Measurements from ENCODE around the gene KCNMB1. TPM values are rescaled to one million over a fixed set of nuclear protein-coding genes. Genes with fewer than 3 reads are reported as not detected.

KCNMB1 gene
- polyA plus RNA-seq, 1 donor from 2014 or later = not detected

DNA sequence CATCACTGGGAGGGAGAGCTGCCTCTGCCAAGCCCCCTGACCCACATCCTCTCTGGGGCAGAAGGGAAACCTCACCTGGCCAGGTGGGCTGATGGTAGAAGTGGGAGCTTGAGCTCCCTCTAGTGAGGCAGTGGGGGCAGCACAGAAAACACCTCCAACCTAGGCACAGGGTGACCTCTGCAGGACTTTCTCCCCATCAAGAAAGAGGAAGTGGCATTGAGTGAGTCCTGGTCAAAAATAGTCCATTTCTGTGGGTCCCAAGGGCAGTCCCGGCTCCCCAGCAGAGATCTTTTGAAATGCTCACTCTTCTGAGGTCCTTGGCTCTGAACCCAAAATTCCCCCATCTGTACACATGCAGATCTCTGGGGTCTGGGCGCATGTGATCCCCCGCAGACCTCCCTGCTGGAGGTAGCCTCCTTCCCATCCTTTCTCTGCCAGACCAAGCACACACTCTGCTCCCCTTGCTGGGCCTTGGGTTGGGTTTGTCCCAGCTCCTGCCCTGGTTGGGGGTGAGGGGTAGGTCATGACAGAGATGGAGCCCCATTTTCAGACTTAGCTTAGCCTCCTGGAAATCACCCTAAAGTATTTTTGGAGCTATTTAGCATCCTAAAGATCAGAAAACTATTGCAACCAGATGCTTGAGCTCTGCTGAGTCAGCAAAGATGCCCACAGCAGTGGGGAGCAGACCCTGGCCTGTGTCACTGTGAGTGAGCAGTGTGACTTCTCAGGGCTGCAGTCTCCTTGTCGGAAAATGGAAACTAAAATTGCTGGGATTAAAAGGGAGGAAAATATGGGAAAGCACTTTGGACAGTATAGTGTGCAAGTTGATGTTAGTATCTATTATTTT, 50.0 kb downstream of the KCNMB1 start:
- H3F3A ChIP-seq (ENCODE audit: insufficient read depth, low read length, poor library complexity, severe bottlenecking) = no peaks in the 10 kb centered on the region
- no peak for TF ChIP-seq SMC3 (conservative IDR thresholded peaks at IDR 0.05; ENCODE audit: poor library complexity)
- no peak for TF ChIP-seq EZH2 (IDR thresholded peaks at IDR 0.05; ENCODE audit: borderline replicate concordance, insufficient read depth, low read length, poor library complexity, severe bottlenecking)
- no peak for TF ChIP-seq TAF1 (IDR thresholded peaks at IDR 0.05; ENCODE audit: low read depth)
- no peak for TF ChIP-seq RAD21 (conservative IDR thresholded peaks at IDR 0.05)
- no peak for TF ChIP-seq REST (IDR thresholded peaks at IDR 0.05; ENCODE audit: borderline replicate concordance)
- TF ChIP-seq CTCF (IDR thresholded peaks at IDR 0.05; ENCODE audit: poor library complexity, severe bottlenecking) = no peak
- TF ChIP-seq POLR2AphosphoS5 (IDR thresholded peaks at IDR 0.05) = no peak
- no peak for TF ChIP-seq EP300 (conservative IDR thresholded peaks at IDR 0.05; ENCODE audit: poor library complexity, severe bottlenecking)
- no peak for TF ChIP-seq MXI1 (conservative IDR thresholded peaks at IDR 0.05; ENCODE audit: poor library complexity, severe bottlenecking)
- no peak overlapping the region for H3K9ac ChIP-seq (ENCODE audit: low read length)
- no peaks in the 10 kb centered on the region for H3K9me2 ChIP-seq (ENCODE audit: insufficient read depth, low read length)
- no peaks in the 10 kb centered on the region for H3K36me3 ChIP-seq (ENCODE audit: insufficient read depth, low read length)
- H3K9me3 ChIP-seq (ENCODE audit: low read length) = no peaks in the 10 kb centered on the region
- H4K20me1 ChIP-seq (ENCODE audit: insufficient read depth) = no peaks in the 10 kb centered on the region
- H3K79me2 ChIP-seq (replicated peaks; ENCODE audit: insufficient read depth, low read length) = no peaks in the 10 kb centered on the region
- H3K4me2 ChIP-seq (ENCODE audit: low read length) = no peak overlapping the region
- no peak overlapping the region for H3K27ac ChIP-seq (ENCODE audit: low read length)
- no peak overlapping the region for H3K4me3 ChIP-seq (ENCODE audit: low read length)
- no peak overlapping the region for H2AFZ ChIP-seq (ENCODE audit: low read depth, low read length)
- no peaks in the 10 kb centered on the region for H3K27me3 ChIP-seq (ENCODE audit: insufficient read depth, low read depth, low read length)

- H3K9ac ChIP-seq (ENCODE audit: low read length) = no peak overlapping the region
- no peaks in the 10 kb centered on the region for H3K27me3 ChIP-seq (ENCODE audit: insufficient read depth, low read depth, low read length)
- TF ChIP-seq EZH2 (IDR thresholded peaks at IDR 0.05; ENCODE audit: borderline replicate concordance, insufficient read depth, low read length, poor library complexity, severe bottlenecking) = no peak
- no peak for TF ChIP-seq SMC3 (conservative IDR thresholded peaks at IDR 0.05; ENCODE audit: poor library complexity)
- TF ChIP-seq TAF1 (IDR thresholded peaks at IDR 0.05; ENCODE audit: low read depth) = no peak
- TF ChIP-seq REST (IDR thresholded peaks at IDR 0.05; ENCODE audit: borderline replicate concordance) = no peak
- TF ChIP-seq MXI1 (conservative IDR thresholded peaks at IDR 0.05; ENCODE audit: poor library complexity, severe bottlenecking) = no peak
- no peak for TF ChIP-seq POLR2AphosphoS5 (IDR thresholded peaks at IDR 0.05)
- TF ChIP-seq CTCF (IDR thresholded peaks at IDR 0.05; ENCODE audit: poor library complexity, severe bottlenecking) = no peak
- TF ChIP-seq RAD21 (conservative IDR thresholded peaks at IDR 0.05) = no peak
- TF ChIP-seq EP300 (conservative IDR thresholded peaks at IDR 0.05; ENCODE audit: poor library complexity, severe bottlenecking) = no peak
- no peaks in the 10 kb centered on the region for H3K79me2 ChIP-seq (replicated peaks; ENCODE audit: insufficient read depth, low read length)
- H3K9me2 ChIP-seq (ENCODE audit: insufficient read depth, low read length) = no peaks in the 10 kb centered on the region
- H2AFZ ChIP-seq (ENCODE audit: low read depth, low read length) = no peak overlapping the region
- no peak overlapping the region for H3K4me2 ChIP-seq (ENCODE audit: low read length)
- no peak overlapping the region for H3K27ac ChIP-seq (ENCODE audit: low read length)
- H4K20me1 ChIP-seq (ENCODE audit: insufficient read depth) = no peaks in the 10 kb centered on the region
- H3K9me3 ChIP-seq (ENCODE audit: low read length) = no peaks in the 10 kb centered on the region
- no peak overlapping the region for H3K4me3 ChIP-seq (ENCODE audit: low read length)
- H3K36me3 ChIP-seq (ENCODE audit: insufficient read depth, low read length) = no peaks in the 10 kb centered on the region
- no peaks in the 10 kb centered on the region for H3F3A ChIP-seq (ENCODE audit: insufficient read depth, low read length, poor library complexity, severe bottlenecking)
These were observed 50.9 kb downstream of the KCNMB1 start for GRCh38 chr5:170338291-170338690.
